ENCODE data around the gene SEMA5A. TPM values are rescaled to one million over a fixed set of nuclear protein-coding genes. Genes with fewer than 3 reads are reported as not detected.
A peak's percentile ranks its signal among the peaks of the same experiment; 100 is the strongest.

The SEMA5A gene
- total RNA-seq, 4 donors from 2014 or later: 15.0 to 81.0 (median 52.9) TPM

- in situ Hi-C loops (cut with MboI; ENCODE audit: low pct_ligation_motif_present in 1 of 4, low pct_unique_long_range_greater_than_20kb in 1 of 4, low sequenced_read_pairs in 3 of 4): no loop called here
- 84 to 100% methylated on average over 1 of the region's 1 CpG for WGBS, 2 donors (ENCODE audit: low coverage in 1 of 2)
- H3K27me3 ChIP-seq: no peaks in the 10 kb centered on the region
- no peaks in the 10 kb centered on the region for H3K4me1 ChIP-seq
- intact Hi-C loops (cut with DNase I; ENCODE audit: low total_unique reads): no loop called here
- DNase-seq: no peak
- H3K4me3 ChIP-seq: no peak overlapping the region
- no peak for TF ChIP-seq POLR2AphosphoS5 (IDR thresholded peaks at IDR 0.05)
- no peak for TF ChIP-seq POLR2A (IDR thresholded peaks at IDR 0.05)
- no peak for TF ChIP-seq EP300 (IDR thresholded peaks at IDR 0.05; ENCODE audit: low read depth)
- TF ChIP-seq CTCF (IDR thresholded peaks at IDR 0.05): no peak
- H3K9me3 ChIP-seq: no peaks in the 10 kb centered on the region
- no peaks in the 10 kb centered on the region for H3K36me3 ChIP-seq
- no peak overlapping the region for H3K27ac ChIP-seq
Measured at GRCh38 chr5:9470410-9470809, 75.5 kb downstream of the SEMA5A start.

- in situ Hi-C loops (cut with MboI; ENCODE audit: low pct_ligation_motif_present in 1 of 4, low pct_unique_long_range_greater_than_20kb in 1 of 4, low sequenced_read_pairs in 3 of 4): no loop called here
- TF ChIP-seq CTCF (IDR thresholded peaks at IDR 0.05) (no peak), EP300 (IDR thresholded peaks at IDR 0.05; ENCODE audit: low read depth) (no peak), POLR2A (IDR thresholded peaks at IDR 0.05) (no peak), POLR2AphosphoS5 (IDR thresholded peaks at IDR 0.05) (no peak)
- H3K36me3 ChIP-seq: no peaks in the 10 kb centered on the region
- no peaks in the 10 kb centered on the region for H3K4me1 ChIP-seq
- H3K27ac ChIP-seq: peak overlapping the region in 2 of 4 donors; percentile 19 to 26
- H3K9me3 ChIP-seq: no peaks in the 10 kb centered on the region
- WGBS, 2 donors (ENCODE audit: low coverage in 1 of 2): 38 to 58% methylated on average over 3 to 4 of the region's 4 CpGs
- H3K4me3 ChIP-seq: no peak overlapping the region
- DNase-seq: no peak
- intact Hi-C loops (cut with DNase I; ENCODE audit: low total_unique reads): no loop called here
- H3K27me3 ChIP-seq: no peaks in the 10 kb centered on the region
Measured at GRCh38 chr5:9468060-9468388, 77.9 kb downstream of the SEMA5A start.

- Histone ChIP-seq H3K9me3 (no peaks in the 10 kb centered on the region), H3K36me3 (no peaks in the 10 kb centered on the region), H3K27ac (peak overlapping the region in 2 of 4 donors; percentile 19 to 26), H3K4me3 (no peak overlapping the region), H3K27me3 (no peaks in the 10 kb centered on the region), H3K4me1 (no peaks in the 10 kb centered on the region)
- intact Hi-C loops (cut with DNase I; ENCODE audit: low total_unique reads): no loop called here
- 17 to 66% methylated on average over 1 to 13 of the region's 13 CpGs for WGBS, 2 donors (ENCODE audit: low coverage in 1 of 2)
- no peak for DNase-seq
- no peak for TF ChIP-seq POLR2A (IDR thresholded peaks at IDR 0.05)
- TF ChIP-seq EP300 (IDR thresholded peaks at IDR 0.05; ENCODE audit: low read depth): no peak
- TF ChIP-seq CTCF (IDR thresholded peaks at IDR 0.05): no peak
- TF ChIP-seq POLR2AphosphoS5 (IDR thresholded peaks at IDR 0.05): no peak
- in situ Hi-C loops (cut with MboI; ENCODE audit: low pct_ligation_motif_present in 1 of 4, low pct_unique_long_range_greater_than_20kb in 1 of 4, low sequenced_read_pairs in 3 of 4): no loop called here
Measured at GRCh38 chr5:9467199-9468059, 78.4 kb downstream of the SEMA5A start.

GRCh38 chr5:9466697-9467096 is 79.2 kb downstream of the SEMA5A start:
- Histone ChIP-seq H3K27ac (no peak overlapping the region), H3K27me3 (no peaks in the 10 kb centered on the region), H3K9me3 (no peaks in the 10 kb centered on the region), H3K36me3 (no peaks in the 10 kb centered on the region), H3K4me3 (no peak overlapping the region), H3K4me1 (no peaks in the 10 kb centered on the region)
- in situ Hi-C loops (cut with MboI; ENCODE audit: low pct_ligation_motif_present in 1 of 4, low pct_unique_long_range_greater_than_20kb in 1 of 4, low sequenced_read_pairs in 3 of 4): no loop called here
- DNase-seq: no peak
- WGBS, 2 donors (ENCODE audit: low coverage in 1 of 2): 59 to 60% methylated on average over 1 of the region's 1 CpG
- TF ChIP-seq EP300 (IDR thresholded peaks at IDR 0.05; ENCODE audit: low read depth): no peak
- intact Hi-C loops (cut with DNase I; ENCODE audit: low total_unique reads): no loop called here
